PC-3 (cell line): ENCODE results near the gene EPB41L2. TPM values are rescaled to one million over a fixed set of nuclear protein-coding genes. Genes with fewer than 3 reads are reported as not detected.

Source experiments
- ATAC-seq: fragments of 200-7000 bp; cut with Tn5 transposase; 2 replicates; pipeline ENCODE4 v1.9.1; 2020; ENCODE audit warnings: mild to moderate bottlenecking, moderate library complexity
- BruUV-seq: library from RNA; stranded (reverse); fragments of 400-500 nt; replicated peaks from 2 replicates; lab custom pipeline; 2021; lab: Mats Ljungman, UMichigan
- CTCF ChIA-PET: fragments of 300-600 bp; sonication (Branson Sonifier 250); formaldehyde crosslinking; loops from one replicate; lab custom pipeline; 2022; ENCODE audit warnings: antibody characterized with exemption; lab: Charles Lee
- POLR2A ChIA-PET: fragments of 300-600 bp; sonication (Branson Sonifier 250); formaldehyde crosslinking; loops from one replicate; lab custom pipeline; 2022; ENCODE audit warnings: antibody characterized with exemption; ENCODE audit not compliant: unreplicated experiment; lab: Charles Lee
- DNase-seq: peaks from one replicate; pipeline ENCODE4 v3.0.0-alpha.2; 2015
- H2AFZ ChIP-seq: fragments of 300-600 bp; sonication (generic); 2 replicates; pipeline ENCODE4 v1.6.0; 2016; ENCODE audit warnings: antibody characterized with exemption, low read length
- H3F3A ChIP-seq: fragments of 300-600 bp; sonication (generic); one replicate; pipeline ENCODE4 v1.6.0; 2017; ENCODE audit warnings: antibody characterized with exemption, low read length, control low read depth, mild to moderate bottlenecking; ENCODE audit not compliant: unreplicated experiment
- H3K27ac ChIP-seq: fragments of 300-600 bp; sonication (generic); 2 replicates; pipeline ENCODE4 v1.5.1; 2016; ENCODE audit warnings: mild to moderate bottlenecking, low read length
- H3K27me3 ChIP-seq: fragments of 300-600 bp; sonication (generic); 2 replicates; pipeline ENCODE4 v1.6.1; 2016; ENCODE audit warnings: low read length, mixed read lengths
- H3K36me3 ChIP-seq: fragments of 300-600 bp; sonication (generic); 2 replicates; pipeline ENCODE4 v1.6.1; 2016; ENCODE audit warnings: low read depth, mixed run types, low read length, mixed read lengths
- H3K4me1 ChIP-seq: fragments of 300-600 bp; sonication (generic); 2 replicates; pipeline ENCODE4 v1.5.1; 2016; ENCODE audit warnings: low read length; ENCODE audit not compliant: insufficient read depth
- H3K4me2 ChIP-seq: fragments of 300-600 bp; sonication (generic); 2 replicates; pipeline ENCODE4 v1.6.0; 2016; ENCODE audit warnings: low read length
- H3K4me3 ChIP-seq: fragments of 300-600 bp; sonication (generic); 2 replicates; pipeline ENCODE4 v1.5.1; 2016; ENCODE audit warnings: mild to moderate bottlenecking, low read length, mixed read lengths
- H3K79me2 ChIP-seq: fragments of 300-600 bp; sonication (generic); 2 replicates; pipeline ENCODE4 v1.6.1; 2017; ENCODE audit warnings: low read length, mixed read lengths
- H3K9ac ChIP-seq: fragments of 300-600 bp; sonication (generic); 2 replicates; pipeline ENCODE4 v1.6.0; 2016; ENCODE audit warnings: mild to moderate bottlenecking, low read length
- H3K9me2 ChIP-seq: fragments of 300-600 bp; sonication (generic); replicated peaks from 2 replicates; pipeline ENCODE4 v1.6.1; 2016; ENCODE audit warnings: mixed run types, low read length, mixed read lengths
- H3K9me3 ChIP-seq: fragments of 300-600 bp; sonication (generic); 2 replicates; pipeline ENCODE4 v1.6.1; 2016; ENCODE audit warnings: low read length, mixed read lengths
- H4K20me1 ChIP-seq: fragments of 300-600 bp; sonication (generic); 2 replicates; pipeline ENCODE4 v1.6.1; 2016; ENCODE audit warnings: low read length, mixed read lengths
- CTCF ChIP-seq: fragments of 300-600 bp; sonication (generic); conservative IDR thresholded peaks from 2 replicates; pipeline ENCODE4 v1.5.1; 2017; ENCODE audit warnings: antibody characterized with exemption, low read depth, mild to moderate bottlenecking, low read length
- EZH2 ChIP-seq: fragments of 300-600 bp; sonication (generic); IDR thresholded peaks from one replicate; pipeline ENCODE4 v1.6.1; 2017; ENCODE audit warnings: antibody characterized with exemption, mild to moderate bottlenecking, low read length; ENCODE audit not compliant: unreplicated experiment
- EZH2phosphoT487 ChIP-seq: fragments of 300-600 bp; sonication (generic); IDR thresholded peaks from 2 replicates; pipeline ENCODE4 v1.6.1; 2018; ENCODE audit warnings: mild to moderate bottlenecking, antibody characterized with exemption, low read length, borderline replicate concordance
- intact Hi-C: fragments of 100-400 bp; cut with micrococcal nuclease; formaldehyde crosslinking; loops from 2 replicates; pipeline ENCODE4 v1.9.0; 2023
- total RNA-seq: library from RNA; depleted of rRNA; stranded (reverse); fragments of >200 nt; gene quantifications from 2 replicates; pipeline ENCODE4 v1.2.3, GENCODE V29; 2014

The EPB41L2 gene
- total RNA-seq, 1 experiment from 2014 or later, result 26.9 TPM

- BruUV-seq, result no TSS peak
- CTCF ChIA-PET, result no interaction called here
Observed at GRCh38 chr6:130824978-130825694, 237.9 kb downstream of the EPB41L2 start.

GRCh38 chr6:130822736-130823135 is 240.3 kb downstream of the EPB41L2 start:
- Histone ChIP-seq H2AFZ (no peak overlapping the region), H3K79me2 (no peaks in the 10 kb centered on the region), H3K4me3 (no peak overlapping the region), H3K9me3 (no peaks in the 10 kb centered on the region), H3K4me2 (no peak overlapping the region), H3K27me3 (no peaks in the 10 kb centered on the region), H3K36me3 (no peaks in the 10 kb centered on the region), H3F3A (no peaks in the 10 kb centered on the region), H3K27ac (no peak overlapping the region), H4K20me1 (no peaks in the 10 kb centered on the region), H3K9me2 (no peaks in the 10 kb centered on the region), H3K9ac (no peak overlapping the region), H3K4me1 (no peaks in the 10 kb centered on the region)
- intact Hi-C loops, result no loop called here
- BruUV-seq, result no TSS peak
- ATAC-seq (no peak), DNase-seq (no peak)
- no peak for TF ChIP-seq EZH2
- no peak for TF ChIP-seq CTCF
- no peak for TF ChIP-seq EZH2phosphoT487
- ChIA-PET CTCF (no interaction called here), POLR2A (no interaction called here)

More at GRCh38 chr6:130824978-130825694, 237.9 kb downstream of the EPB41L2 start:
- Histone ChIP-seq H3K4me2 (no peak overlapping the region), H2AFZ (no peak overlapping the region), H3K4me1 (no peaks in the 10 kb centered on the region), H3K27ac (no peak overlapping the region), H3F3A (no peaks in the 10 kb centered on the region), H3K9me3 (no peaks in the 10 kb centered on the region), H3K27me3 (no peaks in the 10 kb centered on the region), H3K36me3 (no peaks in the 10 kb centered on the region), H3K4me3 (no peak overlapping the region), H3K9me2 (no peaks in the 10 kb centered on the region), H4K20me1 (no peaks in the 10 kb centered on the region), H3K79me2 (no peaks in the 10 kb centered on the region), H3K9ac (no peak overlapping the region)
- intact Hi-C loops, result no loop called here
- POLR2A ChIA-PET, result no interaction called here
- no peak for TF ChIP-seq EZH2
- no peak for TF ChIP-seq CTCF
- no peak for TF ChIP-seq EZH2phosphoT487
- ATAC-seq (no peak), DNase-seq (no peak)
